Upper lobe of left lung (tissue), 6 donors: ENCODE results near the gene NES. TPM values are rescaled to one million over a fixed set of nuclear protein-coding genes. Genes with fewer than 3 reads are reported as not detected.

Experiments
- ATAC-seq, 2 donors: fragments of 200-7000 bp; cut with Tn5 transposase; one replicate each; pipeline ENCODE4 v1.9.1; 2022; ENCODE audit warnings: mild to moderate bottlenecking in 2 of 2, moderate library complexity in 2 of 2; ENCODE audit not compliant: low FRiP score in 2 of 2
- DNase-seq, 2 donors: peaks; one replicate each; pipeline ENCODE4 v3.0.0-alpha.2; 2019 to 2020
- H3K27ac ChIP-seq, 4 donors: fragments of 200-600 bp; sonication (generic); one replicate each; pipeline ENCODE4 v1.5.1; 2016 to 2019
- H3K27me3 ChIP-seq, 4 donors: fragments of 200-600 bp; sonication (generic); one replicate each; pipeline ENCODE4 v1.5.1; 2017 to 2019
- H3K36me3 ChIP-seq, 4 donors: fragments of 200-600 bp; sonication (generic); one replicate each; pipeline ENCODE4 v1.5.1; 2016 to 2019
- H3K4me1 ChIP-seq, 4 donors: fragments of 200-600 bp; sonication (generic); one replicate each; pipeline ENCODE4 v1.5.1; 2018 to 2019
- H3K4me3 ChIP-seq, 4 donors: fragments of 200-600 bp; sonication (generic); one replicate each; pipeline ENCODE4 v1.5.1; 2017 to 2019; ENCODE audit warnings: mild to moderate bottlenecking in 2 of 4, moderate library complexity in 1 of 4
- H3K9me3 ChIP-seq, 4 donors: fragments of 200-600 bp; sonication (generic); one replicate each; pipeline ENCODE4 v1.5.1; 2018 to 2019
- CTCF ChIP-seq, 6 experiments: fragments of 450-650 bp in 4 of 6; fragments of 200-600 bp in 2 of 6; sonication (generic) in 2 of 6; IDR thresholded peaks; one replicate each; pipeline ENCODE4 v1.5.1; 2016 to 2019; ENCODE audit warnings: antibody characterized with exemption in 6 of 6
- EP300 ChIP-seq, 4 donors: sonication (generic); formaldehyde crosslinking; IDR thresholded peaks; one replicate each; pipeline ENCODE4 v1.5.1; 2017; ENCODE audit warnings: antibody characterized with exemption in 4 of 4, control low read depth in 2 of 4
- POLR2A ChIP-seq, 4 donors: fragments of 450-650 bp; IDR thresholded peaks; one replicate each; pipeline ENCODE4 v1.5.1; 2016 to 2017; ENCODE audit warnings: antibody characterized with exemption in 4 of 4, mild to moderate bottlenecking in 2 of 4
- POLR2AphosphoS5 ChIP-seq, 2 donors: sonication (generic); formaldehyde crosslinking; IDR thresholded peaks; one replicate each; pipeline ENCODE4 v1.5.1; 2017; ENCODE audit warnings: antibody characterized with exemption in 2 of 2
- WGBS, 2 donors: methylation state at CpG; one replicate each; pipeline ENCODE4 v1.1.5; 2017 to 2018; 5-methylcytosine and 5-hydroxymethylcytosine counted together
- total RNA-seq, 6 donors: library from RNA; depleted of rRNA in 4 of 6; stranded (reverse); fragments of >200 nt in 4 of 6; gene quantifications; one replicate each; pipeline versions ENCODE4 v1.1.0 to v1.2.1, GENCODE V29; 2016 to 2021
- donor health status: DM: no; HTN: no; CAD: no; lungs with moderate emphysema.
- donor health status: DM: no; HTN: yes; CAD: no; lungs with severe emphysema.

Gene NES
- total RNA-seq, 6 donors from 2014 or later: 25.9 to 93.5 (median 34.3) TPM

GRCh38 chr1:156700736-156701531 lies 23.7 kb upstream of the NES start:
- Histone ChIP-seq H3K4me1 (peaks cover 16 to 17% (median 16%) of the 10 kb centered on the region in 4 donors), H3K4me3 (no peak overlapping the region), H3K9me3 (no peaks in the 10 kb centered on the region), H3K27ac (no peak overlapping the region), H3K36me3 (no peaks in the 10 kb centered on the region), H3K27me3 (peaks cover 0 to 29% (median 10%) of the 10 kb centered on the region in 4 donors)
- 77 to 87% methylated on average over 5 to 8 of the region's 8 CpGs for WGBS, 2 donors
- no peak for ATAC-seq
- no peak for DNase-seq
- TF ChIP-seq POLR2A (IDR thresholded peaks at IDR 0.05) (no peak), EP300 (IDR thresholded peaks at IDR 0.05) (no peak), CTCF (IDR thresholded peaks at IDR 0.05) (no peak), POLR2AphosphoS5 (IDR thresholded peaks at IDR 0.05) (no peak)

DNA sequence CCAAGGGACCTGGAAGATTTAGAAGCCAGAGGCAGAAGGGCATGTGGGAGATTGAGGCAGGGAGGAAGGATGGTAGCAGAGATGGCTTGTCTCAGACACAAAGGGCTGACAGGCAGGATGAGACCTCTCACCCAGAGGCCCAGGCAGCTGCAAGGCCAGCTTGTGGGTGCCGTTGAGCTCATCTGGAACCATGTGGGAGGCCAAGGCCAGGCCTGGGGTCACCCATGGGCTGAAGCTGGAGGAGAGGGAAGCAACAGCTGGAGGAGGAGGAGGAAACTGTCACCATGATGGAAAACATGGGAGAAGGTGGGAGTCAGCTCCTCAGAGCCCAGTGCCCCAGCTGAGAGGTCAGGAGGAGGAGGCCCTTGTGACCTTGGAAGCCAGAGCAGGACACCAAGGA lies 21.8 kb upstream of the NES start:
- H3K9me3 ChIP-seq: no peaks in the 10 kb centered on the region
- 33 to 70% methylated on average over 1 of the region's 1 CpG for WGBS, 2 donors
- TF ChIP-seq EP300 (IDR thresholded peaks at IDR 0.05): no peak
- no peak for TF ChIP-seq POLR2AphosphoS5 (IDR thresholded peaks at IDR 0.05)
- no peak for TF ChIP-seq POLR2A (IDR thresholded peaks at IDR 0.05)
- TF ChIP-seq CTCF (IDR thresholded peaks at IDR 0.05): no peak

DNA sequence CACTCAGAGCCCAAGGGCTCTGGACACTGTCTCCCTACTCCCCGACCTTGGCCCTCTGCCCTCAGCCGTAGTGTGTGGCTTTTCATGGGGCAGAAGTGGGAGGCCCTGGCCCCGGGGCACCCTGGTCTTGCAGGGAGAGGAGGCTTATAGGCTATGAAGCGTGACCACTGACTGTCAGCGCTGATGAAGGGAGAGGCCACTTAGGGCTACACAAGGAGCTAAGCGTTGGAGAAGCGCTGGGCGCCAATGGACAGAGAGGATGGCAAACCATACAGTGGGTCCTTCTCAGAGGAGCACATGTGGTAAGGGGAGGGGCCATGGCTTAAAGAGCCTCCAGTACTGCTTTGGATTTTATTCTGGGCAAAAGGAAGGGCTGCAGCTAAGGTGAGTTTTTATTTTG lies 20.3 kb upstream of the NES start:
- peaks cover 6 to 8% (median 7%) of the 10 kb centered on the region in 4 donors for H3K4me1 ChIP-seq
- H3K9me3 ChIP-seq: no peaks in the 10 kb centered on the region
- 82 to 91% methylated on average over 8 of the region's 8 CpGs for WGBS, 2 donors
- H3K27ac ChIP-seq: no peak overlapping the region
- H3K36me3 ChIP-seq: no peaks in the 10 kb centered on the region
- ATAC-seq (no peak), DNase-seq (no peak)
- no peak overlapping the region for H3K4me3 ChIP-seq
- TF ChIP-seq CTCF (IDR thresholded peaks at IDR 0.05): no peak
- no peak for TF ChIP-seq EP300 (IDR thresholded peaks at IDR 0.05)
- no peak for TF ChIP-seq POLR2AphosphoS5 (IDR thresholded peaks at IDR 0.05)
- no peak for TF ChIP-seq POLR2A (IDR thresholded peaks at IDR 0.05)
- H3K27me3 ChIP-seq: peaks cover 0 to 5% (median 2%) of the 10 kb centered on the region in 4 donors

More for the DNA sequence above, 21.8 kb upstream of the NES start:
- H3K36me3 ChIP-seq: no peaks in the 10 kb centered on the region
- H3K27ac ChIP-seq: no peak overlapping the region
- DNase-seq: no peak
- H3K4me3 ChIP-seq: no peak overlapping the region
- ATAC-seq: no peak
- H3K27me3 ChIP-seq: peaks cover 0 to 10% (median under 1%) of the 10 kb centered on the region in 4 donors
- H3K4me1 ChIP-seq: no peaks in the 10 kb centered on the region

- peaks cover 0 to 5% (median 2%) of the 10 kb centered on the region in 4 donors for H3K27me3 ChIP-seq
- TF ChIP-seq POLR2AphosphoS5 (IDR thresholded peaks at IDR 0.05): no peak
- TF ChIP-seq CTCF (IDR thresholded peaks at IDR 0.05): no peak
- TF ChIP-seq POLR2A (IDR thresholded peaks at IDR 0.05): no peak
- no peak for TF ChIP-seq EP300 (IDR thresholded peaks at IDR 0.05)
- H3K4me3 ChIP-seq: no peak overlapping the region
- ATAC-seq (no peak), DNase-seq (no peak)
- peaks cover 13 to 15% (median 14%) of the 10 kb centered on the region in 4 donors for H3K4me1 ChIP-seq
- H3K9me3 ChIP-seq: no peaks in the 10 kb centered on the region
- H3K27ac ChIP-seq: no peak overlapping the region
- 91 to 95% methylated on average over 8 of the region's 8 CpGs for WGBS, 2 donors
- H3K36me3 ChIP-seq: no peaks in the 10 kb centered on the region
These were observed 19.5 kb upstream of the NES start for GRCh38 chr1:156696755-156697154.

DNA sequence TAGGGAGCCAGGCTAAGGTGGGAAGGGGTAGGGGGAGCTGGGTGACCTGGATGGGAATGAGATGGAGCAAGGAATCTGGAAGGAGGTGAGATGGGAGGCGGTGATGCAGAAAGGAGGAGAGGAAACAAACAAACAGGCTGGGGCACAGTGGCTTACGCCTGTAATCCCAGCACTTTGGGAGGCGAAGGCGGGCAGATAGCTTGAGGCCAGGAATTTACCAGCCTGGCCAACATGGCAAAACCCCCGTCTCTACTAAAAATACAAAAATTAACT lies 17.4 kb upstream of the NES start:
- 93 to 95% methylated on average over 5 of the region's 5 CpGs for WGBS, 2 donors
- no peak overlapping the region for H3K27ac ChIP-seq

More for the DNA sequence above, 17.4 kb upstream of the NES start:
- Histone ChIP-seq H3K36me3 (no peaks in the 10 kb centered on the region), H3K4me3 (no peak overlapping the region), H3K9me3 (no peaks in the 10 kb centered on the region), H3K27me3 (peaks cover 0 to 16% (median 7%) of the 10 kb centered on the region in 4 donors), H3K4me1 (peaks cover 18 to 25% (median 19%) of the 10 kb centered on the region in 4 donors)
- ATAC-seq (no peak), DNase-seq (no peak)
- TF ChIP-seq EP300 (IDR thresholded peaks at IDR 0.05): no peak
- no peak for TF ChIP-seq POLR2A (IDR thresholded peaks at IDR 0.05)
- TF ChIP-seq POLR2AphosphoS5 (IDR thresholded peaks at IDR 0.05): no peak
- no peak for TF ChIP-seq CTCF (IDR thresholded peaks at IDR 0.05)
